IMR-90 (cell line): ENCODE measurements around the gene PNLIP. TPM values are rescaled to one million over a fixed set of nuclear protein-coding genes. Genes with fewer than 3 reads are reported as not detected.

Source experiments
- ATAC-seq: fragments of 200-7000 bp; cut with Tn5 transposase; 2 replicates; pipeline ENCODE4 v1.9.1; 2020; ENCODE audit warnings: low read depth, mild to moderate bottlenecking, moderate library complexity
- Bru-seq: library from RNA; stranded (reverse); fragments of 400-500 nt; gene quantifications from one replicate; lab custom pipeline; 2021; lab: Mats Ljungman, UMichigan
- BruChase-seq, 2 experiments: library from RNA; stranded (reverse); fragments of 400-500 nt; gene quantifications; one replicate each; lab custom pipeline; 2021; lab: Mats Ljungman, UMichigan
- BruUV-seq: library from RNA; stranded (reverse); fragments of 400-500 nt; replicated peaks from 2 replicates; lab custom pipeline; 2021; lab: Mats Ljungman, UMichigan
- CTCF ChIA-PET: fragments of 300-600 bp; formaldehyde crosslinking; extraction: SDS; loops from one replicate; lab custom pipeline; 2021; ENCODE audit warnings: antibody characterized with exemption; lab: Yijun Ruan, JAX
- POLR2A ChIA-PET: fragments of 300-600 bp; sonication (Branson Sonifier 250); formaldehyde crosslinking; loops from one replicate; lab custom pipeline; 2022; ENCODE audit warnings: antibody characterized with exemption; ENCODE audit not compliant: unreplicated experiment; lab: Charles Lee
- DNase-seq: peaks from one replicate; pipeline ENCODE4 v3.0.0; 2013
- H2AFZ ChIP-seq: replicated peaks from 2 replicates; pipeline ENCODE3; 2013; ENCODE audit warnings: low read length, mild to moderate bottlenecking; ENCODE audit not compliant: poor library complexity
- H2AK5ac ChIP-seq: 2 replicates; pipeline ENCODE4 v1.6.1; 2013; ENCODE audit warnings: low read depth, low read length, inconsistent platforms
- H2AK9ac ChIP-seq: replicated peaks from 2 replicates; pipeline ENCODE3; 2013; ENCODE audit warnings: mild to moderate bottlenecking, low read depth, low read length, moderate library complexity; ENCODE audit not compliant: poor library complexity
- H2BK120ac ChIP-seq: 2 replicates; pipeline ENCODE4 v1.6.1; 2013; ENCODE audit warnings: low read depth, low read length, inconsistent platforms
- H2BK15ac ChIP-seq: 3 replicates; pipeline ENCODE4 v1.6.1; 2013; ENCODE audit warnings: low read depth, low read length, inconsistent platforms
- H2BK20ac ChIP-seq: 2 replicates; pipeline ENCODE4 v1.6.1; 2013; ENCODE audit warnings: low read depth, mild to moderate bottlenecking, inconsistent platforms, low read length, moderate library complexity
- H2BK5ac ChIP-seq: 2 replicates; pipeline ENCODE4 v1.6.1; 2013; ENCODE audit warnings: mild to moderate bottlenecking, low read depth, low read length, inconsistent platforms; ENCODE audit not compliant: poor library complexity, severe bottlenecking
- H3K14ac ChIP-seq: replicated peaks from 2 replicates; pipeline ENCODE4 v1.6.1; 2013; ENCODE audit warnings: low read depth, low read length, inconsistent platforms
- H3K18ac ChIP-seq: 2 replicates; pipeline ENCODE4 v1.6.1; 2013; ENCODE audit warnings: low read depth, low read length, control low read depth
- H3K23ac ChIP-seq: 2 replicates; pipeline ENCODE4 v1.6.1; 2013; ENCODE audit warnings: low read depth, low read length, inconsistent platforms
- H3K27ac ChIP-seq: 2 replicates; pipeline ENCODE4 v1.5.1; 2013; ENCODE audit warnings: mild to moderate bottlenecking, control low read depth, low read length; ENCODE audit not compliant: insufficient read depth
- H3K27me3 ChIP-seq: 2 replicates; pipeline ENCODE4 v1.6.1; 2013; ENCODE audit warnings: low read length; ENCODE audit not compliant: control insufficient read depth, insufficient read depth
- H3K36me3 ChIP-seq: 2 replicates; pipeline ENCODE4 v1.6.1; 2013; ENCODE audit warnings: low read length, mixed read lengths; ENCODE audit not compliant: control insufficient read depth, insufficient read depth
- H3K4ac ChIP-seq: 2 replicates; pipeline ENCODE4 v1.6.1; 2013; ENCODE audit warnings: low read depth, low read length, inconsistent platforms
- H3K4me1 ChIP-seq: 2 replicates; pipeline ENCODE4 v1.6.1; 2013; ENCODE audit warnings: low read length, mixed read lengths; ENCODE audit not compliant: control insufficient read depth, insufficient read depth
- H3K4me2 ChIP-seq: 2 replicates; pipeline ENCODE4 v1.6.1; 2013; ENCODE audit warnings: low read depth, mild to moderate bottlenecking, control low read depth, low read length, moderate library complexity
- H3K4me3 ChIP-seq: 2 replicates; pipeline ENCODE4 v1.5.1; 2013; ENCODE audit warnings: low read depth, mild to moderate bottlenecking, control low read depth, low read length, moderate library complexity; ENCODE audit not compliant: insufficient read depth
- H3K56ac ChIP-seq: 2 replicates; pipeline ENCODE4 v1.6.1; 2013; ENCODE audit warnings: low read length, inconsistent platforms; ENCODE audit not compliant: insufficient read depth; ENCODE audit errors: extremely low read depth
- H3K79me1 ChIP-seq, 2 experiments: 2 replicates each; pipeline ENCODE4 v1.6.1; 2013; ENCODE audit warnings: low read length in 2 of 2, inconsistent platforms in 1 of 2, low read depth in 1 of 2
- H3K9ac ChIP-seq: 2 replicates; pipeline ENCODE4 v1.6.1; 2013; ENCODE audit warnings: low read depth, low read length, control low read depth
- H3K9me1 ChIP-seq: 2 replicates; pipeline ENCODE4 v1.6.1; 2013; ENCODE audit warnings: low read length, inconsistent platforms; ENCODE audit not compliant: insufficient read depth
- H3K9me3 ChIP-seq: 2 replicates; pipeline ENCODE4 v1.6.1; 2013; ENCODE audit warnings: low read length; ENCODE audit not compliant: control insufficient read depth, insufficient read depth
- H4K20me1 ChIP-seq: 2 replicates; pipeline ENCODE4 v1.6.1; 2013; ENCODE audit warnings: low read length, inconsistent platforms; ENCODE audit not compliant: insufficient read depth
- H4K5ac ChIP-seq: 2 replicates; pipeline ENCODE4 v1.6.1; 2013; ENCODE audit warnings: mild to moderate bottlenecking, low read depth, low read length, control low read depth
- H4K8ac ChIP-seq, 2 experiments: 2 replicates each; pipeline ENCODE4 v1.6.1; 2013; ENCODE audit warnings: low read depth in 2 of 2, low read length in 2 of 2, control low read depth in 1 of 2, inconsistent platforms in 1 of 2
- H4K91ac ChIP-seq: 2 replicates; pipeline ENCODE4 v1.6.1; 2013; ENCODE audit warnings: low read depth, low read length, inconsistent platforms; ENCODE audit not compliant: insufficient read depth
- FOS ChIP-seq: fragments of 150-350 bp; IDR thresholded peaks from 2 replicates; pipeline ENCODE4 v1.6.1; 2016; ENCODE audit warnings: low read depth, low read length
- MAFK ChIP-seq: IDR thresholded peaks from 2 replicates; pipeline ENCODE4 v1.6.1; 2012; ENCODE audit warnings: low read depth, low read length, improper control_type of control experiment
- NFE2L2 ChIP-seq: fragments of 150-350 bp; IDR thresholded peaks from 2 replicates; pipeline ENCODE4 v1.6.1; 2016; ENCODE audit warnings: low read depth, mild to moderate bottlenecking, low read length
- RAD21 ChIP-seq: IDR thresholded peaks from 2 replicates; pipeline ENCODE4 v1.6.1; 2012; ENCODE audit warnings: low read length, improper control_type of control experiment
- RFX5 ChIP-seq: IDR thresholded peaks from 2 replicates; pipeline ENCODE4 v1.8.0; 2012; ENCODE audit warnings: low read depth, mild to moderate bottlenecking, low read length, moderate library complexity
- WGBS, 2 experiments: methylation state at CpG; one replicate each; pipeline versions ENCODE4 v1.1.5 to v1.1.7; 2013; ENCODE audit warnings: missing lambda C conversion rate in 2 of 2; ENCODE audit not compliant: insufficient read length in 1 of 2; ENCODE audit errors: extremely low coverage in 2 of 2; 5-methylcytosine and 5-hydroxymethylcytosine counted together
- dilution Hi-C: fragments of 300-500 bp; cut with HindIII; formaldehyde crosslinking; loops from one replicate; pipeline ENCODE4 v1.14.3; 2018; ENCODE audit warnings: low sequenced_read_pairs; ENCODE audit not compliant: unreplicated experiment
- in situ Hi-C: fragments of 300-500 bp; cut with MboI; formaldehyde crosslinking; loops from 3 replicates; pipeline ENCODE4 v1.14.3; 2019; ENCODE audit warnings: low sequenced_read_pairs, inconsistent platforms, mixed read lengths
- intact Hi-C: fragments of 100-400 bp; cut with micrococcal nuclease; formaldehyde crosslinking; loops from 2 replicates; pipeline ENCODE4 v1.10.0; 2022
- long read RNA-seq: library from polyadenylated mRNA; unstranded; transcript quantifications from one replicate; pipeline ENCODE4 v2.0.0, GENCODE V29; 2021; ENCODE audit not compliant: unreplicated experiment
- polyA plus RNA-seq, 3 experiments: library from polyadenylated mRNA; depleted of rRNA; stranded (reverse); fragments of >200 nt; gene quantifications; 2 replicates each; pipeline ENCODE4 v1.2.3, GENCODE V29; 2012; ENCODE audit warnings: low replicate concordance in 1 of 3
- total RNA-seq: library from RNA; depleted of rRNA; stranded (reverse); fragments of >200 nt; gene quantifications from 2 replicates; pipeline ENCODE4 v1.2.3, GENCODE V29; 2012; rRNA removed

The PNLIP gene
- total RNA-seq (not detected in 2 replicates), polyA plus RNA-seq (2012; rRNA removed) (not detected in 2 replicates), Bru-seq, nascent RNA (not detected), BruChase-seq, experiment 1, labeled RNA remaining after a 6-hour chase (not detected), BruChase-seq, experiment 2, labeled RNA remaining after a 2-hour chase (not detected)
- polyA plus RNA-seq (2012; cell fraction: cytosol; rRNA removed) = not detected in 2 replicates
- polyA plus RNA-seq (2012; cell fraction: nucleus; rRNA removed; ENCODE audit: low replicate concordance) = not detected in 2 replicates
- long read RNA-seq = 0 reads

DNA sequence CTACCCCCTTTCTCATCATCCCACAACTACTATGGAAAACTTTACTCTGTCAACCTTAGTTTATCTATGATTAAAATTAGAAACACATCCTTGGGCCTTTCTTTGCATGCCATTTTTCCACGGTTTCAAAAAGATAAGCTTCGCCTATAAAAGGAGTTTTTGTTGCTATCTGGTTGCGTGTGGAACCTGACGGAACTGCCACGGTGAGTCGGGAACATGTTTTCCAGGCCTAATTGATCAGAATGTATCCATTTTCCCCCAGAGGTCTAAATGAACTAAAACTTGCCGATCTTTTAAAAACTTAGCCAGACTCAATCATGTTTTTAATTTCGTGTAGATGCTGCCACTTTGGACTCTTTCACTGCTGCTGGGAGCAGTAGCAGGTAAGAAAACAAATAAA, at the start of gene PNLIP:
PNLIP (plus strand) TSS at position 176 of the 400 bp plus-strand sequence; CDS start at position 338, 162 bp downstream.
- Histone ChIP-seq H3K27ac (no peak within 1 kb of the TSS), H4K91ac (no peak within 1 kb of the TSS), H3K79me1 (no peaks in the 10 kb centered on the region), H3K14ac (no peak within 1 kb of the TSS), H2BK20ac (no peak within 1 kb of the TSS), H3K56ac (no peak within 1 kb of the TSS), H3K36me3 (no peaks in the 10 kb centered on the region), H3K9ac (no peak within 1 kb of the TSS), H4K20me1 (no peaks in the 10 kb centered on the region), H3K27me3 (no peaks in the 10 kb centered on the region), H2BK120ac (no peak within 1 kb of the TSS), H2AFZ (no peak within 1 kb of the TSS), H2AK9ac (no peak within 1 kb of the TSS), H2AK5ac (no peak within 1 kb of the TSS), H4K5ac (no peak within 1 kb of the TSS), H3K4me1 (no peaks in the 10 kb centered on the region), H2BK5ac (no peak within 1 kb of the TSS), H3K4ac (no peak within 1 kb of the TSS), H4K8ac (no peak within 1 kb of the TSS), H3K9me1 (no peaks in the 10 kb centered on the region), H3K4me3 (no peak within 1 kb of the TSS), H3K23ac (no peak within 1 kb of the TSS), H3K18ac (no peak within 1 kb of the TSS), H3K9me3 (no peaks in the 10 kb centered on the region), H3K4me2 (no peak within 1 kb of the TSS), H2BK15ac (no peak within 1 kb of the TSS)
- dilution Hi-C loops = no loop called here
- DNase-seq (no peak), ATAC-seq (no peak)
- POLR2A ChIA-PET = no interaction called here
- BruUV-seq = no TSS peak
- WGBS, 2 experiments = 73% methylated on average over 6 of the region's 8 CpGs; no CpG with 5 or more reads in 1 of the 2 experiments
- CTCF ChIA-PET = no interaction called here
- TF ChIP-seq RFX5 (no peak), NFE2L2 (no peak), MAFK (no peak), RAD21 (no peak), FOS (no peak)
- in situ Hi-C loops = no loop called here
- intact Hi-C loops = no loop called here
